Fibroblast of peridontal ligament (primary cell): ENCODE measurements around the gene ATAD3A.
"Not testable (repeated sequence)": the region's sequence is repeated elsewhere in the genome, so short reads cannot be mapped to it uniquely, and the experiment has no call there.

ENCODE experiments used
- DNase-seq: peaks from one replicate; pipeline ENCODE4 v3.0.0-alpha.2; 2010; ENCODE audit errors: extremely low read depth

ATAD3A gene

GRCh38 chr1:1554926-1555915, 43.3 kb downstream of the ATAD3A start:
- DNase-seq, result peak; percentile 43

GRCh38 chr1:1556505-1556904, 44.5 kb downstream of the ATAD3A start:
- no peak for DNase-seq

GRCh38 chr1:1556961-1557360, 45.0 kb downstream of the ATAD3A start:
- not testable (repeated sequence) for DNase-seq

- not testable (repeated sequence) for DNase-seq
Observed at GRCh38 chr1:1557688-1558087, 45.7 kb downstream of the ATAD3A start.

- no peak for DNase-seq
Observed at GRCh38 chr1:1558591-1558990, 46.6 kb downstream of the ATAD3A start.

GRCh38 chr1:1559066-1559465, 47.1 kb downstream of the ATAD3A start:
- DNase-seq, result no peak

GRCh38 chr1:1560178-1560577, 48.2 kb downstream of the ATAD3A start:
- no peak for DNase-seq

GRCh38 chr1:1561801-1562470, 50.0 kb downstream of the ATAD3A start:
- no peak for DNase-seq

GRCh38 chr1:1562556-1563195, 50.7 kb downstream of the ATAD3A start:
- DNase-seq, result no peak

GRCh38 chr1:1563688-1564087, 51.7 kb downstream of the ATAD3A start:
- DNase-seq, result no peak

- no peak for DNase-seq
Observed at GRCh38 chr1:1564268-1564667, 52.3 kb downstream of the ATAD3A start.

- DNase-seq, result peak; percentile 22
Observed at GRCh38 chr1:1565340-1565739, 53.4 kb downstream of the ATAD3A start.

GRCh38 chr1:1567152-1567875, 55.4 kb downstream of the ATAD3A start:
- DNase-seq, result no peak

- no peak for DNase-seq
Observed at GRCh38 chr1:1567891-1568291, 55.9 kb downstream of the ATAD3A start.

GRCh38 chr1:1569341-1569740, 57.4 kb downstream of the ATAD3A start:
- no peak for DNase-seq

- peak; percentile 61 for DNase-seq
Observed at GRCh38 chr1:1573843-1574720, 62.1 kb downstream of the ATAD3A start.

- peak; percentile 89 for DNase-seq
Observed at GRCh38 chr1:1574721-1575537, 63.0 kb downstream of the ATAD3A start, which contains the start of gene SSU72. Gene SSU72 (minus strand): TSS chr1:1574863. CDS start chr1:1574557, 306 bp downstream.

- no peak for DNase-seq
Observed at GRCh38 chr1:1577367-1578011, 65.5 kb downstream of the ATAD3A start.

- no peak for DNase-seq
Observed at GRCh38 chr1:1578371-1578940, 66.5 kb downstream of the ATAD3A start.
